OCI-M1 (cell line): Measurements from ENCODE around the gene SEC14L2.
A peak's percentile ranks its signal among the peaks of the same experiment; 100 is the strongest.
"Not testable (repeated sequence)": the region's sequence is repeated elsewhere in the genome, so short reads cannot be mapped to it uniquely, and the experiment has no call there.

Source experiments
- DNase-seq: peaks from one replicate; lab custom pipeline; 2025; lab: John Stamatoyannopoulos, UW

SEC14L2 gene

GRCh38 chr22:30375312-30375849 lies 21.4 kb upstream of the SEC14L2 start:
- DNase-seq: no peak

- no peak for DNase-seq
Observed at GRCh38 chr22:30380011-30380410, 16.8 kb upstream of the SEC14L2 start.

GRCh38 chr22:30381264-30381663 lies 15.6 kb upstream of the SEC14L2 start:
- no peak for DNase-seq

- no peak for DNase-seq
Observed at GRCh38 chr22:30382340-30382739, 14.5 kb upstream of the SEC14L2 start.

- DNase-seq: no peak
Observed at GRCh38 chr22:30383061-30383460, 13.8 kb upstream of the SEC14L2 start.

GRCh38 chr22:30385942-30386341 lies 10.9 kb upstream of the SEC14L2 start:
- no peak for DNase-seq

- DNase-seq: no peak
Observed at GRCh38 chr22:30386608-30386959, 10.2 kb upstream of the SEC14L2 start.

- DNase-seq: peak; percentile 87
Observed at GRCh38 chr22:30386960-30387827, 9.6 kb upstream of the SEC14L2 start, which contains the start of gene RNF215. Gene RNF215, minus strand, starts transcription at chr22:30387411. Its CDS starts 98 bp downstream, at chr22:30387313.

- peak; percentile 90 for DNase-seq
Observed at GRCh38 chr22:30390974-30391691, 5.7 kb upstream of the SEC14L2 start.

- peak; percentile 56 for DNase-seq
Observed at GRCh38 chr22:30392661-30393321, 4.0 kb upstream of the SEC14L2 start.

- DNase-seq: no peak
Observed at GRCh38 chr22:30393322-30393680, 3.5 kb upstream of the SEC14L2 start.

GRCh38 chr22:30393885-30394284 lies 2.9 kb upstream of the SEC14L2 start:
- no peak for DNase-seq

GRCh38 chr22:30397656-30398635 lies 1.1 kb downstream of the SEC14L2 start:
- DNase-seq: no peak

GRCh38 chr22:30398685-30399680 lies 2.2 kb downstream of the SEC14L2 start:
- DNase-seq: peak; percentile 62

- no peak for DNase-seq
Observed at GRCh38 chr22:30399718-30400117, 2.9 kb downstream of the SEC14L2 start.

- DNase-seq: no peak
Observed at GRCh38 chr22:30400159-30400558, 3.3 kb downstream of the SEC14L2 start.

GRCh38 chr22:30401024-30401423 lies 4.2 kb downstream of the SEC14L2 start:
- not testable (repeated sequence) for DNase-seq

GRCh38 chr22:30402028-30402765 lies 5.4 kb downstream of the SEC14L2 start:
- DNase-seq: peak; percentile 39

GRCh38 chr22:30402766-30403104 lies 5.9 kb downstream of the SEC14L2 start:
- DNase-seq: not testable (repeated sequence)
